GM20431 (cell line): Measurements from ENCODE around the gene SLC35E1.

Source experiments
- in situ Hi-C: fragments of 300-500 bp; cut with MseI, MboI; formaldehyde crosslinking; loops from one replicate; pipeline ENCODE4 v1.15.0; 2020; ENCODE audit warnings: low sequenced_read_pairs; ENCODE audit not compliant: unreplicated experiment

SLC35E1 gene

GRCh38 chr19:16599655-16600346 is 27.6 kb upstream of the SLC35E1 start:
- in situ Hi-C loops, result no loop called here

- in situ Hi-C loops, result no loop called here
Observed at GRCh38 chr19:16598848-16599247, 26.6 kb upstream of the SLC35E1 start.

- in situ Hi-C loops, result no loop called here
Observed at GRCh38 chr19:16596399-16596798, 24.2 kb upstream of the SLC35E1 start.

- in situ Hi-C loops, result no loop called here
Observed at GRCh38 chr19:16595097-16595496, 22.9 kb upstream of the SLC35E1 start.

GRCh38 chr19:16594681-16595091 is 22.5 kb upstream of the SLC35E1 start:
- in situ Hi-C loops, result no loop called here

- in situ Hi-C loops, result no loop called here
Observed at GRCh38 chr19:16594131-16594586, 21.9 kb upstream of the SLC35E1 start.

- in situ Hi-C loops, result no loop called here
Observed at GRCh38 chr19:16593181-16593580, 21.0 kb upstream of the SLC35E1 start.

GRCh38 chr19:16591803-16592556 is 19.8 kb upstream of the SLC35E1 start:
- in situ Hi-C loops, result no loop called here

GRCh38 chr19:16590876-16591802 is 18.9 kb upstream of the SLC35E1 start:
- in situ Hi-C loops, result no loop called here

GRCh38 chr19:16589917-16590316 is 17.7 kb upstream of the SLC35E1 start:
- in situ Hi-C loops, result no loop called here

- in situ Hi-C loops, result no loop called here
Observed at GRCh38 chr19:16588824-16589577, 16.8 kb upstream of the SLC35E1 start.

GRCh38 chr19:16587833-16588823 is 15.9 kb upstream of the SLC35E1 start:
- in situ Hi-C loops, result no loop called here

- in situ Hi-C loops, result no loop called here
Observed at GRCh38 chr19:16586991-16587832, 15.0 kb upstream of the SLC35E1 start.

GRCh38 chr19:16586477-16586871 is 14.3 kb upstream of the SLC35E1 start:
- in situ Hi-C loops, result no loop called here

- in situ Hi-C loops, result no loop called here
Observed at GRCh38 chr19:16585808-16586476, 13.7 kb upstream of the SLC35E1 start.

- in situ Hi-C loops, result no loop called here
Observed at GRCh38 chr19:16585094-16585801, 13.0 kb upstream of the SLC35E1 start.
